Activated CD8-positive, alpha-beta memory T cell treated with anti-CD3 and anti-CD28 coated beads, Interleukin-2, amount 50 U/mL, for 48 hours (primary cell): ENCODE data around the gene HRH2.
A peak's percentile ranks its signal among the peaks of the same experiment; 100 is the strongest.
"Not testable (repeated sequence)": the region's sequence is repeated elsewhere in the genome, so short reads cannot be mapped to it uniquely, and the experiment has no call there.

Experiments used
- DNase-seq: peaks from one replicate; pipeline ENCODE4 v3.0.0-alpha.2; 2020

Gene HRH2

DNA sequence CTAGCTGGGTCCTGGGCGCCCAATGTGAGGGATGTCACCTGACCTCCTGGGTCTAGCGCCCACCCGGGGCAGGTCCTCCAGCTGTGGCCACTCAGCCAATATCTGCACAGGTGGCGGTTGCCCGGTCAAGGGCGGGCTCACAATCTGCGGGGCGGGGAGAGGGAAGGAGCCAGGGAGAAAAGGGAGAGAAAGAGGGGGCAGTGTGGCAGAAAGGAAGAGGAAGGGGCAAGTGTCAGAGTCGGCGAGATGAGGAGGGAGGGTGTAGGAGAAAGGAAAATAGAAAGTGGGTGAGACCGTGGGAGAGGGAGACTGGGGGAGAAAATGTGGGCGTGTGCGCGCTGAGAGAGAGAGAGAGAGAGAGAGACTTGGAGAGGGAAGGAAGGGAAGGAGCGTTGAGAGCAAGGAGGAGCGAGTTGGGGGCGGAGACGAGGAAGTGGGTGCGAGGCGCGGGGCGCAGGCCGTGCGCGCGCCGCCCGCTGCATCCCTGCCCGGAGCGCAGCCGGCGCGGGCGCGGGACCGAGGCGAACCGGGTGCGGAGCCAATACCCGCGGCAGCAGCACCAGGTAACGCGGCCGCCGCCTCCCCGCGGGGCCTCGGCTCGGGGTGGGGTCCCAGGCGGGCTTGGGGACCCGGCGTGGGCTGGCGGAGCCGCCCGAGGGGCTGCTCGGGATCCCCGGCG is at the start of gene HRH2:
HRH2 (plus strand) TSS at position 479 of the 679 bp plus-strand sequence. CDS start 25,163 bp downstream, outside the sequence.
- peak; percentile 76 for DNase-seq

GRCh38 chr5:175609526-175609925 is 48.3 kb upstream of the HRH2 start:
- peak; percentile 74 for DNase-seq

DNA sequence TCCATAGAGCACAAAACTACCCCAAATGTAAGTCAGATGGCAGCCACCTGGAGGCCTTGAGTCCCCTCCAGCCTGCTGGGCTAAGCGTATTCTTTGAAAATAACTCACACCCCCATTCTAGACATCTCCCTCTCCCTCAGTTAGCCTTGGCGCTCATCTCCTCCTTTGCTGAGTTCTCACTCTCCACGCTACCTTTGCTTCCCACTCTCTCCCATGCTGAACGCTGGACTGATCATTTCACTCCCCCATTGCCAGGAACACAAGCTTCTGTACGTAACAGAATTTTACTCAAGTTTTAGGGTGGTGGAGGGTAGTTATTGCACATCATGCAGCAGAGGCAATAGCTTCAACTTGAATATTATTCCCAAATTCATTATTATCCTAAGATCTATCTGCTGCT is 47.5 kb upstream of the HRH2 start:
- no peak for DNase-seq

- DNase-seq: no peak
These were observed 47.0 kb upstream of the HRH2 start for GRCh38 chr5:175610898-175611297.

GRCh38 chr5:175614223-175614815 is 43.6 kb upstream of the HRH2 start:
- DNase-seq: no peak

- DNase-seq: no peak
These were observed 43.0 kb upstream of the HRH2 start for GRCh38 chr5:175614861-175615260.

DNA sequence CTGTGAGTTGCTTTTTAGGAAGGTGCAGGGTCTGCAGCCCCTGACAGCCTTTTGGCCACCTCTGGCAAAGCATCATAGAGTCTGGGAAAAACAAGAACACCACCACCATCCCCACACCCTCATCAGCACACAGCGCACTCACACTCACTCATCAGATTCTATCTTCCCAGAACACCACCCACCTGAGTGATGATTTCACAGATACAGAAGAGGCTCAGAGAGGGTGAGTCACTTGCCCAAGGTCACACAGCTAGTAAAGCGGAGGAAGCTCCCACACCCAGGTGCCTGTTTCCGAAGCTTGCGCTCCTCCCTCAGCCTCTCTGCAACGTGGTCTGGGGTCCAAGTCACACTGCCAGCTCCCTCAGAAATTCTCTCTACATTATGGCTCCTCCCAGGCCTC is 41.8 kb upstream of the HRH2 start:
- no peak for DNase-seq

DNA sequence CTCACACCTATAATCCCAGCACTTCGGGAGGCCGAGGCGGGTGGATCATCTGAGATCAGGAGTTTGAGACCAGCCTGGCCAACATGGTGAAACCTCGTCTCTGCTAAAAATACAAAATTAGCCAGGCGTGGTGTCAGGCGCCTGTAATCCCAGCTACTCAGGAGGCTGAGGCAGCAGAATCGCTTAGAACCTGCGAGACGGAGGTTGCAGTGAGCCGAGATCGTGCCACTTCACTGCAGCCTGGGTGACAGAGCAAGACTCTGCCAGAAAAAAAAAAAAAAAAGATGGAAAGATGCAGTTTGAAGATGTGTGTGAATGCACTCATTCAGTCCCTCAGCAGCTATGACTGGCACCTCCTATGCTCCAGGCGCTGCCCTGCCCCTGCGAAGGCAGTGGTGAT is 41.3 kb upstream of the HRH2 start:
- DNase-seq: not testable (repeated sequence)

GRCh38 chr5:175617447-175617846 is 40.4 kb upstream of the HRH2 start:
- no peak for DNase-seq

- no peak for DNase-seq
These were observed 37.3 kb upstream of the HRH2 start for GRCh38 chr5:175620527-175620926.

GRCh38 chr5:175621971-175622370 is 35.9 kb upstream of the HRH2 start:
- DNase-seq: no peak

DNA sequence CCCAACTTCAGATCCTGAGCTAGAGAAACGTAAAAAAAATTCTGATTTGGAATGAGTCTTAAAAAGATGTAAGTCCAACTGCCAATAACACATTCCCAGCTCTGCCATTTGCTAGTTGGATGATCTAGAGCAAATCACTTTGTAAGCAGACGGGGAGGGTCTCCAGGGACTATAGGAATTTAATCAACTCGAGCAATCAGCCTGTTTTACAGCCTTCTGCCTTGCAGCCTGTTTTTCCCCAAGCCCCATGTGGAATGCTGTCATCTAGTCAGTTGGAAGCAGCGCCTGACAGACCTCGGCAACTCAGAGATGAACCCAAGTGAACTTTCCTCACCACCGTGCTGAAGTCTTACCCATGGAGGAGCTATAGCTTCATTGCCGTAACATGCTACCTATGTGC is 34.8 kb upstream of the HRH2 start:
- no peak for DNase-seq

DNA sequence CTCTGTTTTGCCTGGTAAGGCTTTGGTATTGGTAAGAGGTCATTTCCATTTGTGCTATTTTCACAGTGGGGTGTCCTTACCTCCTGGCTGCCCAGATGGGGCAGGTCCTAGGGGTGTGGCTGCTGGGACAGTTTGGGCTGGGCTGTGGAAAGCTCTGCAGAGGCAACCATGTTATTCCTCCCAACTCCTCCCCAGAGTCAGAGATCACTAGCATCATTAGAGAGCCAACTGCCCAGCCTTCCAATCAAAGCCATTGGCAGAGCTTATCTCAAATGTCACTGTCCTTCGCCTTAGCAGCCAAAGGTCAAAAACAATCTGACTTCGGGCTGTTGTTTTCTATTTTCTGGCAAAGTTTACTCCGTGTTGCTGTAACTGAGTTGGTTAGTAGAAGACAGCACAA is 33.6 kb upstream of the HRH2 start:
- DNase-seq: no peak

GRCh38 chr5:175627005-175627404 is 30.9 kb upstream of the HRH2 start:
- no peak for DNase-seq

DNA sequence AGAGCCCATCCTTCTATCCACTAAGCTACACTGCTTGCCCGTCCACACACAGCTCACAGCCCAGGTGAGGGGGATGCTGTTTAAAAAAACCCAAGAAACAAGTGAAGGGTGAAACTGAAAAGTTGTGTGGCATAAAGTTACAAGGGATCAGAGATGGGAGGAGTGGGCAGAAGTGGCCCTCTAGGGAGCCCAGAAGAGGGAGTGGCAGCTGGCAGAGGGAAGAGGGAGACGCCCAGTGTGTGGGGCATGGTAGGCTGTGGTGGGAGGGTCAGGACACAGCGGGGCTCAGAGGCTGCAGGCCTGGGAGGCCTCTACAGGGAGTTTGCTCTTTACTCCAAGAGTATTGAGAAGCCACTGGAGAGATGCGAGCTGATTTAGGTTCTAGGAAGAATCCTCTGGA is 30.1 kb upstream of the HRH2 start:
- DNase-seq: no peak

GRCh38 chr5:175628668-175629067 is 29.2 kb upstream of the HRH2 start:
- no peak for DNase-seq

- DNase-seq: no peak
These were observed 28.6 kb upstream of the HRH2 start for GRCh38 chr5:175629261-175629660.

- DNase-seq: no peak
These were observed 28.1 kb upstream of the HRH2 start for GRCh38 chr5:175629793-175630192.

DNA sequence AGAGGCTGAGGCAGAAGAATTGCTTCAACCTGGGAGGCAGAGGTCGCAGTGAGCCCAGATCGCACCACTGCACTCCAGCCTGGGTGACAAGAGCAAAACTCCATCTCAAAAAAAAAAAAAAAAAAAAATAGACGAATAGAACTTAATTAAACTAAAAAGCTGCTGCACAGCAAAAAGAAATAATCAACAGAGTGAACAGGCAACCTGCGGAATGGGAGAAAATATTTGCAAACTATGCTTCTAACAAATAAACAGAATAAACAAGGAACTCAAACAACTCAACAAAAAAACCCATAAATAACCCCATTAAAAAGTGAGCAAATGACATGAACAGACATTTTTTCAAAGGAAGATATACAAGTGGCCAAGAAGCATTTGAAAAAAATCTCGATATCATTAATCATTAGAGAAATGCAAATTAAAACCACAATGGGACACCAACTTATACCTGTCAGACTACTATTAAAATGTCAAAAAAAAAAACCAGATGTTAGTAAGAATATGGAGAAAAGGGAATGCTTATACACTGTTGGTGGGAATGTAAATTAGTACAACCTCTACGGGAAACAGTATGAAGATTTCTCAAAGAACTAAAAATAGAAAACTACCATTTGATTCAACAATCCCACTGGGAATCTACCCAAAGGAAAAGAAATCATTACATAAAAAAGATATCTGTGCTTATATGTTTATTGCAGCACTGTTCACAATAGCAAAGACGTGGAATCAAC is 21.9 kb upstream of the HRH2 start:
- DNase-seq: no peak

DNA sequence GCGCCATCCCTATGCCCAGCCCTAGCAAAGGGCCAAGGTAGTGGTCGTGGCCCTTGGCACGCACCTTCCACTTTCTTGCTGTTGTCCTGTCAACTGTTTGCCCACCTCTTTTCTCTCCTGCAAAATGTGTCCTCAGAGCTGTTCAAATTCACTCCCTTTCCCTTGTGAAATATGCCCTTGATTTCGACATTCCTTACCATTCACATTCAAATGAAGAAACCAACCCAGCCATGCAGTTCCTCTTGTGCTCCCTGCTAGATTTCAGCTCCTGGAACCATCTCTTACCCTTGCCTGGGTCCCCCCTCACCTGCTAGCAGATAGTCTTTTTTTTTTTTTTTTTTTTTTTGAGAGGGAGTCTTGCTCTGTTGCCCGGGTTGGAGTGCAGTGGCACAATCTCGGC is 19.6 kb upstream of the HRH2 start:
- DNase-seq: no peak

GRCh38 chr5:175640106-175640775 is 17.6 kb upstream of the HRH2 start:
- no peak for DNase-seq

DNA sequence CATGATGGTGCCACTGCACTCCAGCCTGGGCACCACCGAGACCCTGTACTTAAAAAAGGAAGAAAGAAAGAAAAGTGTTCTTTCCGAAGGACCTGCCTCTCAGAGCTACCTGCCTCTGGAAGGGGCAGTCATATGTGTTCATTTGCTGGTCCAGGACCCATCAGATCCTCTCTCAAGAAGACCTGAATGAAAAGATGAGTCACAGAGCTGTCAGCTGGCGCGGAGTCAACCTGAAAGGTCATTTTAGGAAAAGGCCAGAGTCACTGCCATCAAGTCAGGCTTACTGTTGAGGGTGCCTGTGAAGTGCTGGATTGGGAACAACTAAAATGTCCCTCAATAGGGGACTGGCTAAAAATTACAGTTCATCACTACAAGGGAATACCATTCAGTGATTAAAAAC is 14.9 kb upstream of the HRH2 start:
- DNase-seq: no peak

- no peak for DNase-seq
These were observed 11.6 kb upstream of the HRH2 start for GRCh38 chr5:175646251-175646650.

DNA sequence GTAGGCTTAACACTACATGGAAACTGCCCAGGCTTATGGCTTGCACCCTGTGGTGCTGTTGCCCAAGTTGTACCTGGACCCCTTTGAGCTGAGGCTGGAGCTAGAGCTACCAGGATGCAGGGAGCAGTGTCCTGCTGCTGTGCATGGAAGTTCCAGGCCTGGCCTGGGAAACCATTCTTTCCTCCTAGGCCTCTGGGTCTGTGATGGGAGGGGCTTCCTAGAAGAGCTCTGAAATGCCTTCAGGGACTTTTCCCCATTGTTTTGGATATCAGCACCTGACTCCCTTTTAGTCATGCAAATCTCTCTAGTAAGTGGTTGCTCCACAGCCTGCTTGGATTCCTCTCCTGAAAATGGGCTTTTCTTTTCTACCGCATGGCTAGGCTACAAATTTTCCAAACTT is 7.9 kb upstream of the HRH2 start:
- no peak for DNase-seq
